ENCODE measurements around the gene PRR5L. TPM values are rescaled to one million over a fixed set of nuclear protein-coding genes. Genes with fewer than 3 reads are reported as not detected.

PRR5L gene
- total and polyA plus RNA-seq, 9 of the 15 experiments (the other 6 are each of a cell fraction or from before 2014, with no cell fraction given) = 0.11 to 0.60 (median 0.36) TPM; not detected in 2

DNA sequence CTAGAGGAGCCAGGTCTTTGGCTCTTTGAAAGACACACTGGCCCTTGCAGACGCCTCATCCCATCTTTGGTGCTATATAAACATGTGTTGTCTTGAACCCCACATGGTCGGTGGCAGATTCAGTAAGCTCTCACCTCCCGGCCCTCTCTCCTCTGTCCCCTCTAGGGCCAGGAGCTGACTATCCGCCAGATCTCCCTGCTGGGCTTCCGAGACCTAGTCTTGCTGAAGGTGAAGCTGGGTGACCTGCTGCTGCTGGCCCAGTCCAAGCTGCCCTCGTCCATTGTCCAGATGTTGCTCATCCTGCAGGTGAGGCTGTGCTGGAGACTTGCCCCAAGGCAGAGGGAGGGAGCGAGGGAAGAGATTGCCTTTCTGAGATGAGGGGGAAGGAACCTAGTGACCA, 150.0 kb downstream of the PRR5L start:
- Histone ChIP-seq H3K4me3 (no peak overlapping the region), H3K9ac (ENCODE audit: insufficient read depth in 1 of 2, low read depth in 2 of 2, low read length in 2 of 2) (no peak overlapping the region), H4K20me1 (replicated peaks; ENCODE audit: control insufficient read depth, insufficient read depth, low read length) (no peaks in the 10 kb centered on the region), H2AFZ (ENCODE audit: low read depth, low read length) (no peak overlapping the region), H3K4me2 (ENCODE audit: insufficient read depth, low read length) (no peak overlapping the region), H3K27ac (ENCODE audit: extremely low read depth, low read depth, low read length) (no peak overlapping the region), H3K36me3 (ENCODE audit: control insufficient read depth, insufficient read depth, low read length) (no peaks in the 10 kb centered on the region), H3K9me1 (ENCODE audit: control insufficient read depth, insufficient read depth, low read length) (no peaks in the 10 kb centered on the region), H3K27me3 (ENCODE audit: control insufficient read depth in 2 of 2, insufficient read depth in 2 of 2, low read length in 2 of 2) (peaks cover 4 to 33% of the 10 kb centered on the region in 2 experiments; a peak in 4 of 5 replicates), H3K9me3 (replicated peaks; ENCODE audit: control insufficient read depth, insufficient read depth, low read depth, low read length) (no peaks in the 10 kb centered on the region), H3K79me2 (ENCODE audit: control insufficient read depth, insufficient read depth, low read length) (no peaks in the 10 kb centered on the region), H3K4me1 (replicated peaks in 1 of 2; ENCODE audit: control insufficient read depth in 2 of 2, insufficient read depth in 2 of 2, low read length in 2 of 2) (no peaks in the 10 kb centered on the region)
- no peak for DNase-seq (ENCODE audit: extremely low read depth in 1 of 4, low spot score in 3 of 4)
- 0% methylated on average over 6 of the region's 7 CpGs for WGBS (ENCODE audit: insufficient coverage, low coverage, missing lambda C conversion rate)
- no peak for ATAC-seq
- CTCF ChIA-PET (ENCODE audit: low intra/inter-chr PET ratio) = no interaction called here
- intact Hi-C loops (cut with micrococcal nuclease) (no loop called here), in situ Hi-C loops (cut with MboI) (no loop called here)
- POLR2A ChIA-PET = no interaction called here
- TF ChIP-seq SIRT6 (IDR thresholded peaks at IDR 0.05; ENCODE audit: low read depth, low read length) = no peak
- TF ChIP-seq, protein P1, sequence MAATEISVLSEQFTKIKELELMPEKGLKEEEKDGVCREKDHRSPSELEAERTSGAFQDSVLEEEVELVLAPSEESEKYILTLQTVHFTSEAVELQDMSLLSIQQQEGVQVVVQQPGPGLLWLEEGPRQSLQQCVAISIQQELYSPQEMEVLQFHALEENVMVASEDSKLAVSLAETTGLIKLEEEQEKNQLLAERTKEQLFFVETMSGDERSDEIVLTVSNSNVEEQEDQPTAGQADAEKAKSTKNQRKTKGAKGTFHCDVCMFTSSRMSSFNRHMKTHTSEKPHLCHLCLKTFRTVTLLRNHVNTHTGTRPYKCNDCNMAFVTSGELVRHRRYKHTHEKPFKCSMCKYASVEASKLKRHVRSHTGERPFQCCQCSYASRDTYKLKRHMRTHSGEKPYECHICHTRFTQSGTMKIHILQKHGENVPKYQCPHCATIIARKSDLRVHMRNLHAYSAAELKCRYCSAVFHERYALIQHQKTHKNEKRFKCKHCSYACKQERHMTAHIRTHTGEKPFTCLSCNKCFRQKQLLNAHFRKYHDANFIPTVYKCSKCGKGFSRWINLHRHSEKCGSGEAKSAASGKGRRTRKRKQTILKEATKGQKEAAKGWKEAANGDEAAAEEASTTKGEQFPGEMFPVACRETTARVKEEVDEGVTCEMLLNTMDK (IDR thresholded peaks at IDR 0.05; ENCODE audit: borderline replicate concordance, insufficient read depth, low read depth, low read length, poor library complexity, severe bottlenecking) = no peak
- no peak for FAIRE-seq
- BruUV-seq (replicated peaks) = no TSS peak

DNA sequence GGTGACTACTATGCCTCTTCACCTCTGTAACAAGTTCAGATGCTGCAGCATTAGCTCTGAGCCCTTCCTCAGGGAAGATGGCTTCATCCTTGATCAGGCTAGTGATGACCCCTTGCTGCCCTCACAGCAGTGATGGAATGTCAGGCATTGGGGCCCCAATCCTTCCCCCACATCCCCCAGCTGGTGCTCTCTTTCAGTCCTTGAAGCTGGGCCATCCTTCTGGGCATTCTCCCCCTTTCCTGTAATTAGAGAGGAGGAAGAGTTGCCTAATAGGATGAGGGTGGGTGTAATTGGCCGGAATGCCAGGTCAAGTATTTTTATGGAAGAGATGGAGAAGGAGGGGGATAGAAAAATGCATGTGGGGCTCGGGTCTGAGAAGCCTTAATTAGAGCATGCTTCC, 151.4 kb downstream of the PRR5L start:
- H3K79me2 ChIP-seq (ENCODE audit: control insufficient read depth, insufficient read depth, low read length) = no peaks in the 10 kb centered on the region
- ChIA-PET POLR2A (no interaction called here), CTCF (ENCODE audit: low intra/inter-chr PET ratio) (no interaction called here)
- H3K4me2 ChIP-seq (ENCODE audit: insufficient read depth, low read length) = no peak overlapping the region
- no peaks in the 10 kb centered on the region for H3K36me3 ChIP-seq (ENCODE audit: control insufficient read depth, insufficient read depth, low read length)
- FAIRE-seq (no peak), DNase-seq (ENCODE audit: extremely low read depth in 1 of 4, low spot score in 3 of 4) (no peak), ATAC-seq (no peak)
- H3K9me1 ChIP-seq (ENCODE audit: control insufficient read depth, insufficient read depth, low read length) = no peaks in the 10 kb centered on the region
- no TSS peak for BruUV-seq (replicated peaks)
- intact Hi-C loops (cut with micrococcal nuclease) = no loop called here
- H3K9ac ChIP-seq (ENCODE audit: insufficient read depth in 1 of 2, low read depth in 2 of 2, low read length in 2 of 2) = no peak overlapping the region
- in situ Hi-C loops (cut with MboI) = no loop called here
- no peak overlapping the region for H3K4me3 ChIP-seq
- 0% methylated on average over 2 of the region's 2 CpGs for WGBS (ENCODE audit: insufficient coverage, low coverage, missing lambda C conversion rate)
- peaks cover 4 to 40% of the 10 kb centered on the region in 2 experiments; a peak in 4 of 5 replicates for H3K27me3 ChIP-seq (ENCODE audit: control insufficient read depth in 2 of 2, insufficient read depth in 2 of 2, low read length in 2 of 2)
- H2AFZ ChIP-seq (ENCODE audit: low read depth, low read length) = no peak overlapping the region
- H3K4me1 ChIP-seq (replicated peaks in 1 of 2; ENCODE audit: control insufficient read depth in 2 of 2, insufficient read depth in 2 of 2, low read length in 2 of 2) = no peaks in the 10 kb centered on the region
- H3K9me3 ChIP-seq (replicated peaks; ENCODE audit: control insufficient read depth, insufficient read depth, low read depth, low read length) = no peaks in the 10 kb centered on the region
- H4K20me1 ChIP-seq (replicated peaks; ENCODE audit: control insufficient read depth, insufficient read depth, low read length) = no peaks in the 10 kb centered on the region
- H3K27ac ChIP-seq (ENCODE audit: extremely low read depth, low read depth, low read length) = no peak overlapping the region
- TF ChIP-seq RBM17 (IDR thresholded peaks at IDR 0.05; ENCODE audit: borderline replicate concordance, low read depth, low read length) (no peak), SMARCA5 (IDR thresholded peaks at IDR 0.05) (no peak), POLR3A (IDR thresholded peaks at IDR 0.05; ENCODE audit: borderline replicate concordance, extremely low read depth, insufficient read depth, insufficient read length) (no peak), PYGO2 (tag; IDR thresholded peaks at IDR 0.05) (no peak), MYBL2 (IDR thresholded peaks at IDR 0.05; ENCODE audit: low read depth) (no peak), MYBL2 (CRISPR knock-in tag; IDR thresholded peaks at IDR 0.05; ENCODE audit: borderline replicate concordance) (no peak), PPARD (CRISPR knock-in tag; IDR thresholded peaks at IDR 0.05) (no peak), TEAD4 (IDR thresholded peaks at IDR 0.05; ENCODE audit: low read length) (no peak), TEAD4 (CRISPR knock-in tag; IDR thresholded peaks at IDR 0.05; ENCODE audit: borderline replicate concordance) (no peak), NCOA4 (IDR thresholded peaks at IDR 0.05; ENCODE audit: partially characterized antibody) (no peak), ERF (CRISPR knock-in tag; IDR thresholded peaks at IDR 0.05) (no peak), TCF3 (CRISPR knock-in tag; IDR thresholded peaks at IDR 0.05) (no peak)
- TF ChIP-seq, protein P2, sequence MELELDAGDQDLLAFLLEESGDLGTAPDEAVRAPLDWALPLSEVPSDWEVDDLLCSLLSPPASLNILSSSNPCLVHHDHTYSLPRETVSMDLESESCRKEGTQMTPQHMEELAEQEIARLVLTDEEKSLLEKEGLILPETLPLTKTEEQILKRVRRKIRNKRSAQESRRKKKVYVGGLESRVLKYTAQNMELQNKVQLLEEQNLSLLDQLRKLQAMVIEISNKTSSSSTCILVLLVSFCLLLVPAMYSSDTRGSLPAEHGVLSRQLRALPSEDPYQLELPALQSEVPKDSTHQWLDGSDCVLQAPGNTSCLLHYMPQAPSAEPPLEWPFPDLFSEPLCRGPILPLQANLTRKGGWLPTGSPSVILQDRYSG (tag; conservative IDR thresholded peaks at IDR 0.05; ENCODE audit: low read depth) = no peak

All from K562 (cell line).